Pons (tissue), 1 donor: Measurements from ENCODE around the gene PCDHGB3.
A peak's percentile ranks its signal among the peaks of the same experiment; 100 is the strongest.
"Not testable (repeated sequence)": the region's sequence is repeated elsewhere in the genome, so short reads cannot be mapped to it uniquely, and the experiment has no call there.

Source experiments
- DNase-seq: peaks from one replicate; pipeline ENCODE4 v3.0.0-alpha.2; 2016; ENCODE audit warnings: low spot score

PCDHGB3 gene

GRCh38 chr5:141369994-141370848, at the start of gene PCDHGB3:
TSS of gene PCDHGB3 (plus strand) at chr5:141370242. CDS start at chr5:141370395, 153 bp downstream.
- no peak for DNase-seq

- DNase-seq, result no peak
These were observed 47.8 kb upstream of the PCDHGB3 start for GRCh38 chr5:141322261-141322660.

- peak; percentile 62 for DNase-seq
These were observed 43.8 kb upstream of the PCDHGB3 start for GRCh38 chr5:141326088-141326854.

GRCh38 chr5:141328231-141328630, 41.8 kb upstream of the PCDHGB3 start:
- DNase-seq, result no peak

GRCh38 chr5:141330299-141331080, 39.6 kb upstream of the PCDHGB3 start, which contains the start of gene PCDHGA1:
TSS of gene PCDHGA1 (plus strand) at chr5:141330514.
- no peak for DNase-seq

GRCh38 chr5:141332571-141332970, 37.5 kb upstream of the PCDHGB3 start:
- not testable (repeated sequence) for DNase-seq

GRCh38 chr5:141338538-141339306, 31.3 kb upstream of the PCDHGB3 start, which contains the start of gene PCDHGA2:
TSS of gene PCDHGA2 (plus strand) at chr5:141338760.
- no peak for DNase-seq

GRCh38 chr5:141340781-141341354, 29.2 kb upstream of the PCDHGB3 start:
- DNase-seq, result not testable (repeated sequence)

GRCh38 chr5:141342773-141343172, 27.3 kb upstream of the PCDHGB3 start:
- DNase-seq, result no peak

GRCh38 chr5:141343242-141343952, 26.6 kb upstream of the PCDHGB3 start, which contains the start of gene PCDHGA3:
TSS of gene PCDHGA3 (plus strand) at chr5:141343829. CDS start at chr5:141344034, 205 bp downstream.
- DNase-seq, result no peak

- no peak for DNase-seq
These were observed 26.0 kb upstream of the PCDHGB3 start for GRCh38 chr5:141343953-141344463.

- DNase-seq, result no peak
These were observed 24.7 kb upstream of the PCDHGB3 start for GRCh38 chr5:141345327-141345726.

- not testable (repeated sequence) for DNase-seq
These were observed 24.0 kb upstream of the PCDHGB3 start for GRCh38 chr5:141346017-141346416.

- DNase-seq, result peak; percentile 15
These were observed 20.0 kb upstream of the PCDHGB3 start, which contains the start of gene PCDHGB1 for GRCh38 chr5:141349917-141350619. TSS of gene PCDHGB1 (plus strand) at chr5:141350099. CDS start at chr5:141350261, 162 bp downstream.

GRCh38 chr5:141351591-141351990, 18.5 kb upstream of the PCDHGB3 start:
- DNase-seq, result no peak

- DNase-seq, result no peak
These were observed 15.1 kb upstream of the PCDHGB3 start, which contains the start of gene PCDHGA4 for GRCh38 chr5:141354900-141355469. TSS of gene PCDHGA4 (plus strand) at chr5:141355021. CDS start at chr5:141355108, 87 bp downstream.

- no peak for DNase-seq
These were observed 14.4 kb upstream of the PCDHGB3 start for GRCh38 chr5:141355641-141356040.

- DNase-seq, result no peak
These were observed 13.9 kb upstream of the PCDHGB3 start for GRCh38 chr5:141356133-141356532.

- no peak for DNase-seq
These were observed 13.1 kb upstream of the PCDHGB3 start for GRCh38 chr5:141356950-141357349.
